ENCODE measurements around the gene NPIPB8. TPM values are rescaled to one million over a fixed set of nuclear protein-coding genes. Genes with fewer than 3 reads are reported as not detected.
"Not testable (repeated sequence)": the region's sequence is repeated elsewhere in the genome, so short reads cannot be mapped to it uniquely, and the experiment has no call there.

The NPIPB8 gene
- total and polyA plus RNA-seq, 5 donors, result 0.44 to 0.95 TPM; not detected in 3

DNA sequence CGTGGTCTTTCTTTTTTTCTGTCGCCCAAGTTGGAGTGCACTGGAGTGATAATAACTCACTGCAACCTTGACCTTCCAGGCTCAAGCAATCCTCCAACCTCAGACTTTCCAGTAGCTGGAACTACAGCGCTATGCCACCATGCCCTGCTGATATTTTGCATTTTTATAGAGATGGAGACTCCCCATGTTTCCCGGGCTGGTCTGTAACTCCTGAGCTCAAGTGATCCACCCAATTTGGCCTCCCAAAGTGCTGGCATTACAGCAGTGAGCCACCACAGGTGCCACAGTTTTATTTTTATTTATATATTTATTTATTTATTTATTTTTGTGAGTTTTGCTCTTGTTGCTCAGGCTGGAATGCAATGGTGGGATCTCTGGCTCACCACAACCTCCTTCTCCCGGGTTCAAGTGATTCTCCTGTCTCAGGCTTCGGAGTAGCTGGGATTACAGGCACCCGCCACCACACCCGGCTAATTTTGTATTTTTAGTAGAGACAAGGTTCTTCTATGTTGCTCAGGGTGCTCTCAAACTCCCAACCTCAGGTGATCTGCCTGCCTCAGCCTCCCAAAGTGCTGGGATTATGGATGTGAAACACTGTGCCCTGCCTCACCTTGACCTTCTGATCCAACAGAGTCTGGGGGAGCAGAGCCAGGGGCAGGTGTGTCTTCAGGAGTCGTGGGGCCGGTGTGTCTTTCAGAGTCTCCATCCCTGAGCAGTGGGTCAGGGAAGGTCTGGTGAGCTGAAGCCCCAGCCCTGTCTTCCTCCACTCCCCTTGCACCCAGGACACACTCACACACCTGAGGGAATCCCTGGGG lies 30.0 kb upstream of the NPIPB8 start:
- H3K9me3 ChIP-seq (ENCODE audit: control insufficient read depth, low read length); H3K27ac ChIP-seq (ENCODE audit: low read length); H3K27me3 ChIP-seq (ENCODE audit: control insufficient read depth, insufficient read depth); ATAC-seq; intact Hi-C loops (cut with DNase I); H3K4me1 ChIP-seq (ENCODE audit: control insufficient read depth, insufficient read depth, low read length); H3K4me3 ChIP-seq (ENCODE audit: low read length); DNase-seq: not testable (repeated sequence)
- 98% methylated on average over 10 of the region's 10 CpGs for WGBS

DNA sequence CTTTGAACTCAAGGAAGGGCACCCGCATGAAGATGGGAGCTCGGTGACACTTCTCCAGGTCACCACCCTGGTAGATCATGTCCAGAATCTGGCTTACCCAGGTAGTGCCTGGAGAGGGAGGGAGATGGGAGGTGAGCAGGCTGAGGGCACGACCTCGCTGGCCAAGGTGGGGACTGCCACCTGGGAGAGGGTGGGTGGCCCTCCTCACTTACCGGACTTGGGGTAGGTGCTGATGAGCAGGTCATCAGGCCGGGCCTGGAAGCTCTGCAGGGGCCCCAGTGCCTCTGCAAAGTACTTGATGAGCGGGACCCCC lies 29.4 kb upstream of the NPIPB8 start:
- H3K27ac ChIP-seq (ENCODE audit: low read length); H3K27me3 ChIP-seq (ENCODE audit: control insufficient read depth, insufficient read depth); ATAC-seq; H3K4me1 ChIP-seq (ENCODE audit: control insufficient read depth, insufficient read depth, low read length); intact Hi-C loops (cut with DNase I); H3K4me3 ChIP-seq (ENCODE audit: low read length); H3K9me3 ChIP-seq (ENCODE audit: control insufficient read depth, low read length): not testable (repeated sequence)
- WGBS, result 97% methylated on average over 6 of the region's 7 CpGs
- DNase-seq, result peak in 2 of 3 donors; percentile 26 to 54

DNA sequence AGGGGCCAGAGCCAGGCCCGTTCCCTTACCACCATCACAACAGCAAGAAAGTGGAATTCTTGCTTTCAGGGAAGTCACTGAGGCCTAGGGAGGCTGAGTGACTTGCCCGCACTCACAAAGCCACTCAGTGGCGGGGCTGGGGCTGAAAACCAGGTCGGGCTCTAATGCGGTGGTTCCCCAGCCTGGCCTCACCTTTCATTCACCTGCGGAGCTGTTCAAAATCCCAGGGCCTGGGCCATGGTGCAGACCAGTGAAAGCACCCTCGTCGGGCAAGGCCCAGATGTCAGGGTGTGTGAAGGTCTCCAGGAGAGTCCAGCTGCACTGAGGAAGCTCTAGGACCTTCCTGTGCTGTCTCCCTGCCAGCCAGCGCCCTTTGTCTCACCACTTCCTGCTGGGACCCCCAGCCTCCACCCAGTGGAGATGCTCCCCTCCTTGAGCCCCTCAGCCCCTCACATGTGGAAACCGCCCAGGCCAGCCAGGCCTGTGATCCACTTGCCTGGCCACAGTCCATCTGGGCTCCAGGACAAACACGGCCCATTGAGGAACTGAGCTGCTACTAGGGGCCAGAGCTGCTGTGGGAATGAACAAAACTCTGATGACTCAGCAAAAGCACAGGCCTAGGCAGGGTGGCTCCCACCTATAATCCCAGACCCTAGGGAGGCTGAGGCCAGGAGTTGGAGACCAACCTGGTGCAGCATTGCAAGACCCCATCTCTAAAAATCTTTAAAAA lies 28.8 kb upstream of the NPIPB8 start:
- H3K4me1 ChIP-seq (ENCODE audit: control insufficient read depth, insufficient read depth, low read length); H3K27ac ChIP-seq (ENCODE audit: low read length); H3K27me3 ChIP-seq (ENCODE audit: control insufficient read depth, insufficient read depth); H3K9me3 ChIP-seq (ENCODE audit: control insufficient read depth, low read length); intact Hi-C loops (cut with DNase I): not testable (repeated sequence)
- peak; percentile 14 to 25 for ATAC-seq
- peak overlapping the region; percentile 15 for H3K4me3 ChIP-seq (ENCODE audit: low read length)
- 69% methylated on average over 11 of the region's 11 CpGs for WGBS
- peak; percentile 43 to 82 (median 76) for DNase-seq

DNA sequence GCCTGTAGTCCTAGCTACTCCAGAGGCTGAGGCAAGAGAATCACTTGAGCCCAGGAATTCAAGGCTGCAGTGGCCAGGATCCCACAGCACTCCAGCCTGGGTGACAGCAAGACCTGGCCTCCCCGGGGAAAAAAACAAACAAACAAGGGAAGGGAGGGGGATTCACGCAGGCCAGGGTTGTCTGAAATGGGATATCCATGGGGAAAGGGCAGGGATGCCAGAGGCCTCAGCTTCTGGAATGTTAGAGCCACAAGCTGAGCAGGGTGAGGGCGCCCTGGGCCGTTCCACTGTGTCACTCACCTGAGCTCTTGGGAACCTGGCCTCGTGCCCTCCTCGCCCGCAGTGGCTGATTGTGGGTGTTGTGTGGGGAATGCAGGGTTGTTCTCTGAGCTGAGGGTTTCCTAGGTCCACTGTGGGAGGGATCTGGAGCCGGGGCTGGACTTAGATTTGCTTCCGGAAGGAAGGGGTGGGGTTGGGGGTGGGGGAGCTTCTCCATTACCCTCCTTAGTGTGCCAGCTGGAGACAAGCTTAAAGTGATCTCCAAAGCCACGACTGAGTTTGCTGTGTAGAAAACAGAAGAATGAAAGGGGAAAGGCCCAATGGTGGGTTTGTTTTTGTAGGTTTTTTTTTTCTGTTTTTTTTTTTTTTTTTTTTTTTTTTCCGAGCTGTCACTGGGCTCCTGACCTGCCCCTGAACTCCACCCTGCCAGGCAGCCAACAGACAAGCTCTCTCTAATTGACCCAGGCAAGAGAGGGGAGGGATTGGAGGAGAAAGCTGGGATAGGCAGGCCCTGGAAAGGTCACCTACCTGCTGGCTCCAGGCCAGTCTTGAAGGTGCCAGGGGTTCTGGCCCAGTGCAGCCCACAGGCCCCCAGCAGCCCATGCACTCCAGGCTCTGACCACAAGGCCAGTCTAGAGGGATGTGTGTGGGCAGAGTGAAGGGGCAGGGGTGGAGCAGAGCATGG lies 28.0 kb upstream of the NPIPB8 start, which contains the start of gene SULT1A1:
TSS of gene SULT1A1 (minus strand) at position 414 of the 964 bp plus-strand sequence. CDS start 1,189 bp downstream, outside the sequence.
- DNase-seq (peak; percentile 63 to 84 (median 84)), ATAC-seq (peak; percentile 82 to 87)
- Histone ChIP-seq H3K4me3 (ENCODE audit: low read length) (peak within 1 kb of the TSS; percentile 15), H3K9me3 (ENCODE audit: control insufficient read depth, low read length) (no peaks in the 10 kb centered on the region), H3K27me3 (ENCODE audit: control insufficient read depth, insufficient read depth) (no peaks in the 10 kb centered on the region), H3K27ac (ENCODE audit: low read length) (peak within 1 kb of the TSS; percentile 55), H3K4me1 (ENCODE audit: control insufficient read depth, insufficient read depth, low read length) (peaks cover 6% of the 10 kb centered on the region)
- WGBS, result 20% methylated on average over 11 of the region's 11 CpGs
- intact Hi-C loops (cut with DNase I), result loop anchor here in 1 of 4 donors (10.0 kb wide), 1 partner anchor 115 kb away; the partner anchor contains the start of genes APOBR and CLN3

DNA sequence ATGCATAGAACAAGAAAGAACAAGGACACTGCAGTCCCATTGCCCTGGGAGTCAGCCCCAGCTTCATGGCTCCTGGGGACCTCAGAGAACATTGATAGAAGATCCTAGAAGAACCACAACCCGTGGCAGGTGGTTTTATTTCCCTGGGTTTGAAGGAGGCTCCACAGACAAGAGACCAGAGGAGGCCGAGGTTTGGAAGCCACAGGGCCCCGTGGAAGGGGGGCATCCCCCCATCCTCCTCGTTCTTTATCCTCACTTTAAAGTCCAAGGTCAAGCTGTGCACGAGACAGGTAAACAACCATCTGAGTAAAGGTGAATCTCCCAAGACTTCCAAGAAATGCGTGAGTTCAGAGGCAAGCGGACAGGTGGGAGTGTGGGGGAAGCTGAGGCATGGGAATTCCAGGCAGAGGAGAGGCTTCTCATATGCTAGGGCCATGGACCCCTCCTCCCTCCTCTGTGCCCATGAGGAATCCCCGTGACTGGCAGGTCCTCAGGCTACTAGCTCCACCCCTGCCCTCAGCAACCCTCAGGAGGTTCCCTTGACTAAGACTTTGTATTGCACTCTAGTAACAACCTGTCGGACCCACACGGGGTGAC lies 27.2 kb upstream of the NPIPB8 start:
- no peak overlapping the region for H3K4me3 ChIP-seq (ENCODE audit: low read length)

DNA sequence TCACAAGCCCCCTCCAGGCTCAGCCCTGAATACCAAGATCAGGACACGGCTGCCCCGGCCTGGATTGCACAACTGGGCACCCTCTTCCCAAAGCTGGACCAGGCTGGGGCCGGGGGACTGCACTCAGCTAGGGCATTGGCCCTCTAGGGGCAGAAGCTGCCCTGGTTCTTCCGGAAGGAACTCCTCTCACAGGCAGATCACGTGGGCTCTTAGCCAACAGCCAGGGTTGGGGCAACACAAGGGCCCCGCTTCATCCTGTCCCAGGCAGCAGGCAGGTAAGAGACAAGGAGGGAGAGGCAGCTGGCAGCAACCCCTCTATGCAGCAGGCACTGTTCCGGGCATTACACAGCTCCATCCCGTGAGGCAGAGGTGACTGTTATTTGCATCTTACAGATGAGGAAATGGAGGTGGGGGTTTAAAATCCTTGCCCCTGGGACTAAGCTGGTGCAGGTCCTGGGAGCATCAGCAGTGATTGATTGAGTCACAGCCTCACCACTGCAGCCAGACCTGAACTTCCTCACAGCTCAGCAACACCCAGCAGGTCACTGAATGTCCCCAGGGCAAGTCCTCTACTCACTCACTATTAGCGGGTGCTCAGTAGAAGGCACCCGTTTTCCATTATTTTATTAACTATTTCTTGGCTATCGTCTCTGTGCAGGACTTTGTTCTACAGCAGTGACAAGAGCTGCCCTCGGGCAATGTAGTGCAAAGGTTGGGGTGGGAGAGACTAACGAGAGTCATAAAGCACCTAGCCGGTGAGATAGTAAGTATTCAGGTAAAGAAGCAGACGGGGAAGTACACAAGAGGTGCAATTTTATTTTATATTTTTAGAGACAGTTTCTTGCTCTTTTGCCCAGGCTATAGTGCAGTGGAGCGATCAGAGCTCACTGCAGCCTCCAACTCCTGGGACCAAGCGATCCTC lies 25.2 kb upstream of the NPIPB8 start:
- no CpG with 5 or more reads among the region's 17 CpGs for WGBS
- H3K4me1 ChIP-seq (ENCODE audit: control insufficient read depth, insufficient read depth, low read length); DNase-seq; H3K4me3 ChIP-seq (ENCODE audit: low read length); H3K27ac ChIP-seq (ENCODE audit: low read length); H3K9me3 ChIP-seq (ENCODE audit: control insufficient read depth, low read length); H3K27me3 ChIP-seq (ENCODE audit: control insufficient read depth, insufficient read depth): not testable (repeated sequence)
- intact Hi-C loops (cut with DNase I), result loop anchor here in 1 of 4 donors (10.0 kb wide), 1 partner anchor 118 kb away; the partner anchor contains the start of genes APOBR and CLN3
- peak; percentile 5 to 6 for ATAC-seq

More for the DNA sequence above, 27.2 kb upstream of the NPIPB8 start:
- ATAC-seq (no peak), DNase-seq (peak in 1 of 3 donors; percentile 32)
- peak overlapping the region; percentile 55 for H3K27ac ChIP-seq (ENCODE audit: low read length)
- WGBS, result 81% methylated on average over 10 of the region's 10 CpGs
- H3K4me1 ChIP-seq (ENCODE audit: control insufficient read depth, insufficient read depth, low read length), result peaks cover 6% of the 10 kb centered on the region
- intact Hi-C loops (cut with DNase I), result loop anchor here in 1 of 4 donors (10.0 kb wide), 1 partner anchor 116 kb away; the partner anchor contains the start of genes APOBR and CLN3
- H3K27me3 ChIP-seq (ENCODE audit: control insufficient read depth, insufficient read depth), result no peaks in the 10 kb centered on the region
- no peaks in the 10 kb centered on the region for H3K9me3 ChIP-seq (ENCODE audit: control insufficient read depth, low read length)

DNA sequence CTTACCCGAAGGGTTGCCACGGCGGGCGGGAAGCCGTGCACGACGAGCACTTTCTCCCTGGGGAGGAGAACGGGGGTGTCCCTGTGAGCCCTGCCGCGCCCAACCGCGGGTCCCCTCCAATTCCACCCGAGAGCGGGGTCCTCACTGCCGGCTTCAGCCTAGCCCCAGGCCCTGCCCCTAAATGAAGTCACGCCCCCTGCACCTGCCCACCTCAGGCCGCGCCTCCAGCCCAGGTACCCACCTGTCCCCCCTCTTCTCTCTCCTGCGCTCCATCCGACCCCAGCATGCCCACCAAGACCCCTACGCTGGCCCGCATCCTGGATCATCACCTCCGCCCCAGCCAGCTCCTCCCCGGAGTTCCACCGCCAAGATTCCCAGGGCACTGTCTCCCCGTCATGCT lies 24.0 kb upstream of the NPIPB8 start:
- not testable (repeated sequence) for H3K9me3 ChIP-seq (ENCODE audit: control insufficient read depth, low read length); ATAC-seq; H3K4me1 ChIP-seq (ENCODE audit: control insufficient read depth, insufficient read depth, low read length); H3K27ac ChIP-seq (ENCODE audit: low read length); H3K4me3 ChIP-seq (ENCODE audit: low read length); H3K27me3 ChIP-seq (ENCODE audit: control insufficient read depth, insufficient read depth)
- intact Hi-C loops (cut with DNase I), result loop anchor here in 1 of 4 donors (10.0 kb wide), 1 partner anchor 119 kb away; the partner anchor contains the start of genes APOBR and CLN3
- DNase-seq, result peak in 2 of 3 donors; percentile 33 to 53
- WGBS, result 46% methylated on average over 7 of the region's 26 CpGs

DNA sequence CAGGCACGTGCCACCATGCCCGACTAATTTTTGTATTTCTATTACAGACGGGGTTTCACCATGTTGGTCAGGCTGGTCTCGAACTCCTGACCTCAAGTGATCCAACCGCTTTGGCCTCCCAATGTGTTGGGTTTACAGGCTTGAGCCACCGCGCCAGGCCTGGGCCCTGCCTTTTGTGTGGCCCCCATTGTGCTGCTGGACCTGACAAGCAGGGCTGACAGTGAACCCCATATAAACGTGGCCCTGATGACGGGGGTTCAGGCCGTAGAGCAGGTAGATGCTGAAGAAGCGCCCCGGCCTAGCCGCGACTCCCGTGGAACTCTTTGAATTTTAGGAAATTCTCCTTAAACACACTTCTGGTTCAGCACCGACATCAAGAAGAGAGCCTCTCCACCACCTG lies 23.3 kb upstream of the NPIPB8 start:
- intact Hi-C loops (cut with DNase I), result loop anchor here in 1 of 4 donors (10.0 kb wide), 1 partner anchor 120 kb away; the partner anchor contains the start of genes APOBR and CLN3
- not testable (repeated sequence) for H3K9me3 ChIP-seq (ENCODE audit: control insufficient read depth, low read length); DNase-seq; H3K27ac ChIP-seq (ENCODE audit: low read length); H3K27me3 ChIP-seq (ENCODE audit: control insufficient read depth, insufficient read depth); H3K4me3 ChIP-seq (ENCODE audit: low read length); H3K4me1 ChIP-seq (ENCODE audit: control insufficient read depth, insufficient read depth, low read length); ATAC-seq
- WGBS, result 80% methylated on average over 13 of the region's 16 CpGs

DNA sequence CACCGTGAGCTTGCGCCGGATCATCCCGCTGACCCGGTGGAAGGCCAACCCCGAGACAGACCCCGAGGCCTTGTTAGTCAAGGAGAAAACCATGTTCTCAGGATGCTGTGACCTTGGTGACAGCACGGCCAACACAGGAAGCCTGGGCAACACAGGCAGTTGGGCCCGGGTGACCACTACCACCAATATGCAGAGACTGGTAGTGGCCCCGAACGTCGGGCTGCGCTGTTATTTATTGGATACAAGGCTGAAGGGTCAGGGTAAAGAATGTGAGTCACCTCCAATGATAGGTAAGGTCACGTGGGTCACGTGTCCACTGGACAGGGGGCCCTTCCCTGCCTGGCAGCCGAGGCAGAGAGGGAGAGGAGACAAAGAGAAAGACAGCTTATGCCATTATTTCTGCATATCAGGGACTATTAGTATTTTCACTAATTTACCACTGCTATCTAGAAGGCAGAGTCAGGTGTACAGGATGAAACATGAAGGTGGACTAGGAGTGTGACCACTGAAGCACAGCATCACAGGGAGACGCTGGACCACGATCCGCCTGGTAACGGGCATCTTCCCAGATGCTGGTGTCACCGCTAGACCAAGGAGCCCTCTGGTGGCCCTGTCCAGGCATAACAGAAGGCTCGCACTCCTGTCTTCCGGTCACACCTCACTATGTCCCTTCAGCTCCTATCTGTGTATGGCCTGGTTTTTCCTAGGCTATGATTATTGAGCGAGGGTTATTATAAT lies 22.2 kb upstream of the NPIPB8 start:
- 42% methylated on average over 16 of the region's 24 CpGs for WGBS
- DNase-seq (peak; percentile 70 to 87 (median 86)), ATAC-seq (peak in 1 of 2 donors; percentile 36)
- not testable (repeated sequence) for H3K9me3 ChIP-seq (ENCODE audit: control insufficient read depth, low read length); H3K27ac ChIP-seq (ENCODE audit: low read length); H3K27me3 ChIP-seq (ENCODE audit: control insufficient read depth, insufficient read depth); H3K4me3 ChIP-seq (ENCODE audit: low read length); H3K4me1 ChIP-seq (ENCODE audit: control insufficient read depth, insufficient read depth, low read length)
- intact Hi-C loops (cut with DNase I), result loop anchor here in 1 of 4 donors (10.0 kb wide), 1 partner anchor 121 kb away; the partner anchor contains the start of genes APOBR and CLN3
